GM19023 (cell line): ENCODE results near the gene LTB4R2.

Source experiments
- ATAC-seq: cut with Tn5 transposase; IDR thresholded peaks from one replicate; pipeline ENCODE4 v1.9.1; 2021; ENCODE audit warnings: mild to moderate bottlenecking, moderate library complexity; ENCODE audit not compliant: unreplicated experiment

The LTB4R2 gene

GRCh38 chr14:24309538-24310264, at the start of gene LTB4R2:
Gene LTB4R2 (plus strand): TSS chr14:24310140. CDS start chr14:24310665, 525 bp downstream.
- ATAC-seq, result no peak

GRCh38 chr14:24260780-24261157, 49.2 kb upstream of the LTB4R2 start:
- ATAC-seq, result no peak

DNA sequence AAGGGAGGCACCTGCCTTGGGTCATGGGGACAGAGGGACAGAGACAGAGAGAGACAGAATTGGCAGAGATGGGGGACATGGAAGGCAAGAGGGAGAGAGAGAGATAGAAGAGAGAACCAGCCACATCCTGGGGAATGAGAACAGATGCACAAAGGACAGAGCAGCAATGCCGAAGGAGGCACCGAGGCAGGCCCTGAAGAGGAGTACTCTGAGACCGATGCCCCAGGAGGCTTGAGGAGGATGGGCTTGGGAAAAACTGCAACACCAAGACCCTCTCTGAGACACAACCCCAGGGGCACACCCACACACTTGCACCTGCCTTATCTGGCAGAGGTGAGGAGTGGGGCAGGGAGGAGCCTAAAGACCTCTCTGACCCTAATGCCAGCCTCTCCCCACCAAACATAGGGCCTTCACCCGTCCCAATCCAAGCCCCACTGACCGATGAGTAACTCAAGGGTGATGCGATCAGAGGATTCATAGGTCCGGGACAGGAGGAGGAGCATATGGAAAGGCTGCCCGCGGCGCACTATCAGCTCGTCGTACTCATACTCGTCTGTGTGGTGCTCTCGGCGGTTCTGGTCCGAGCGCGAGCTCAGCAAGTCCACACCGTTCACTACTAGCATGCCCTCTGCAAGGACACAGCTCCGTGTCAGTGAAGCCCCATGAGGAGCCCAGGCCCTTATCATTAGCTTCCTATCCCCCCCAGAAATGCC, 48.5 kb upstream of the LTB4R2 start:
- no peak for ATAC-seq

DNA sequence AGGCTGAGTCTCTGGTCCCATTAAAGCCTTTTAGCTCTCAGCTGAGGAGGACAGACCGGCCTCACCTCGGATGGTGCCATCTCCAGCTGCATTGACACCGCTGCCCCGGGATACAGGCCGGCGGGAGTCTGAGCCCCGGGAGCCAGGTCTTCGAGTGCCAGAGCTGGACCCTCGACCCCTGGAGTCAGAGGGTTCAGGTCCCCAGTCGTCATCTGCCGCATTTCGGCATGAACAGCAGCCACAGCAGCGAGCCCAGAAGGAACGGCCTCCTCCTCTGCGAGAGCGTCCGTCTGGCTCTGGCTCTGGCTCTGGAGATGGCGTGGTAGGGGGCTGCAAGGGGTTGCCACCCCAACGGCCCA, 48.0 kb upstream of the LTB4R2 start:
- ATAC-seq, result no peak

DNA sequence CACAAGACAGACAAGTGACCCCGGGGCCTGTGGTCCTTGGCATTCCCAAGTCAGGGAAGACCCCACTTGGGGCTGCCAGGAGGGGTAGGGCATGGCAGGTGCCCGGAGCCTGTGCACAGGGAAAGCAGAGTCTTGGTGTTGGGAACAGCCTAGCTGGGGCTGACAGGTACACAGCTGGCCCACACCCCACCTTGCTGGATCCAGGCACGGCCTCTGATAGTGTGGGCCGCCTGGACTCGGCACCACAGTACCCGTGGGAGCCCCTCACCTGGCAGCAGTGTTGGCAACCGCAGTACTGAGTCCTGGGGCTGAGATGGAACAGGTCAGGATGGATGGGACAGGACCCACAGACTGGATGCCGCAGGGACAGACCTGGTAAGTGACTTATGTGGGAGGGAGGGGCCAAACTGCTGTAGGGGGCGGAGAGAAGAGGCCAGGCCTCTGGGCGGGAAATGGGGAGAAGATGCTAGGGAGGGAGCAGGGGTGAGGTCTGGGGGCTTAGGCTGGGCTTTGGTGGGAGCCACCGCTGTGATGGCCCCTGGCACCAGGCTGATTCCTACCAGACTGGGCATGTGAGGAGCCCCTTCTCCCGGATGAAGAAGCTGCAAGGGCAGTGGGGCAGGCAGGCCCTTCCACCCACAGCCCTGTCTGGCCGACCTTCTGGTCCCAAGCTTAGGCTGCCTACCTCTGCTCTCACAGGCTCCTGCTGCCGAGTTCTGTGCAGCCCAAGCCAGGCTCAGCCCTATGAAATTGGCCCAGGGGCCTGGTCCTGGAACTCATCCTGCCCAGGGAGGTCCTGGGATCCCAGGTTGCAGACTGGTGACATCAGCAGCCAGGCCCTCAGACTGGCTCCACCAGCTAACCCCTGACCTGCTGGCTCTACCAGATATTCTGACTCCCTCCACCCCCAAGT, 46.9 kb upstream of the LTB4R2 start, which contains the start of gene TGM1:
TSS of gene TGM1 (minus strand) at position 357 of the 913 bp plus-strand sequence. CDS start 825 bp downstream, outside the sequence.
- ATAC-seq, result no peak

DNA sequence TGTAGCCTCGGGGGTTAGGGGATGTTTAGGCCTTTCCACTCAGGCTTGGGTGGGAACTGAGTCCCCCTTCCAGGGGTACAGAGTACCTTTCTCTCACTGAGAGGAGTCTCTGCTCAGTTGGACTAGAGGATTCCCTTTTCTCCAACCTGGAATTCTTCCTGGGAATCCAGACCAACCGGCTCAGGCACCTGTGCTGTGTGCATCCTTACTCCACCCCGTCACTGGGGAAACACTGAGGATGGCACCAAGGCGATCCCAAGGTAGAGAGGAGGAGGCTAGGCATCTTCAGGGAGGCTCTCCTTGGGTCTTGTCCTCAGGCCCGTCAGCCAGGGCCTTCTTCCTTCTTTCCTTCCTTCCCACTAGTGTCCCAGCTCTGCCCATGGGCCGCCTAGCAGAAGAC, 46.1 kb upstream of the LTB4R2 start:
- ATAC-seq, result no peak

GRCh38 chr14:24264298-24264697, 45.6 kb upstream of the LTB4R2 start:
- ATAC-seq, result no peak

DNA sequence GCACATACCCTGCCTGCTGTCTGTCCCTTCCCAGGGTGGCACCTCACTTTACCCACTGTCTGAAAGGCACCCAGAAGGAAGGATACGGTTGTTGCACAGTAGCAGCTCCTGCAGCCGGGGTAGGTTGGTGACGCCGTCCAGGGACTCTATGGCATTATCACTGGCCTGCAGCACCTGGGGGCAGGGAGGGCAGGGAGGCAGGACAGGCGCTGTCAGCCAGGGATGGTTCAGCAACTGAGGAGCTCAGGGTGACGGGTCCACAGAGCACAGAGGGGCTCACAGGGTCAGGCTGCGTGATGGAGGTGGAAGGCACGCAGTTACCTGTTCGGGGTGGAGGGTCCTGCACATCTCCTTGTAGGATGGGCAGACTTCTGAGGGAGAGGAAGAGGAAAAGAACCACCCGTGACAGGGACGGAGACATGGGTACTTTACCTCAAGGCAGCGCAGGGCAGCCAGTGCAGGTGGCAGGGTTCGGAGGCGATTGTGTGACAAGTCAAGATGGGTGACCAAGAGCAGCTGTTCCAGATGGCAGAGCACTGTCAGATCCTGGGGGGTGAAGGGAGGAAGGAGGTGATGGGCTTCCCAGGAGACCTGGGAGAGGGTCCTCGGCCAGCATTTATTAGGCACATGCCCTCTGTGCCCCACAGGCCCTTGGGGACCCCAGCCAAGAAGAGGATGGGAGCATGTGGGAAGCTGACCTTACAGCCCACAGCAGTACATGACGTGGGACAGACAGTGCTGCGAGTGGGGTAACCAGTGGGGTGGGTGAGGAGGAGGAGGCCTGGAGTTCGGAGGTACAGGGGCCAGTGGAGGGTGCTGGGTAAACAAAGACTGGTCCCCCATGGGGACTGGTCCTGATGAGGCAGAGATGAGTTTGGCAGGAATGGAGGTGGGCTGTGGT, 43.3 kb upstream of the LTB4R2 start:
- no peak for ATAC-seq

GRCh38 chr14:24267516-24267915, 42.4 kb upstream of the LTB4R2 start:
- ATAC-seq, result no peak

DNA sequence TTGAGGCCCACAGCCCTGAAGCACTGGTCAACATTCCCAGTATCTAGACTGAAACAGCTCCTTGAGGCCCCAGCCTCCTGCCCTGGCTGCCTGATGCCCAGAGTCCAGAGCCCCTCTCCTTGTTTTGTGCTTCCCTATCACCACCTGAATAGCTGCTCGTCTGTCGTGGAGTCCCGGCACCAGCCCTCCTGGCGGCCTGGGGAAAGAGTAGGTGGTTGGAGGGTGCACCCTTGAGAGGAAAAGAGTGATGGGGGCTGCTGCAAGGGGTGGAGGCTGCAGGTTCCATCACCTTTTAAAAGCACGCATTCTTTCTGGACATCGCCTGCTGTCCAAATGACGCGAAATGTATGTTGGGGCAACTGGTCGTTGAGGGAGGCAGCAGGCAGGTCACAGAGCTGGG, 41.7 kb upstream of the LTB4R2 start:
- no peak for ATAC-seq

- ATAC-seq, result no peak
Observed at GRCh38 chr14:24269368-24269767, 40.6 kb upstream of the LTB4R2 start.

GRCh38 chr14:24269910-24270536, 39.9 kb upstream of the LTB4R2 start:
- ATAC-seq, result no peak

DNA sequence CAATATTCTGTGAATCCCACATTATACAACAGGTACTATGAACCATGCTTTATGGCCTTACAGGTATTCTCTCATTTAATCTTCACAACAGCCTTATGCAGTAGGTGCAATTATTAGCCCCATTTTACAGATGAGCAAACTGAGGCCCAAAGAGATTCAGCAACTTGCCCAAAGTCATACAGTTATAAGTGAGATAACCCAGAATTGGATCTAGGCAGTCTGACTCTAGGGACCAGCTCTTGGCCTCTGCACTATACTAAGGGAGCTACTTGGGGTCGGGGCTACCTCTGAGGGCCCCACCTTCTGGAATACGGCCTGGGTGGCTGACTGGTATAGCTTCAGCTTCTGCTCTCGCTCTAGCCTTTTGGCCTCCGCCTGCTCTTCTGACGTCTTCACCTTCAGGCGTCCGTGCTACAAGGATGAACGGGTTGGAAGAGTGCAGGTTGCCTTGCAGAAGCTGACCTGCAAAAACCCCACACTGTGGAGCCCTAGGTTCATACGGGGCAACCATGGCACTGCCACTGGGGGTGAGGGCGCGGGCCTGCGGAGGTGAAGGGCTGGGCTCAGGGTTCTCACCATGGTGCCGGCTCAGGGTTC, 39.3 kb upstream of the LTB4R2 start:
- ATAC-seq, result peak; percentile 0

DNA sequence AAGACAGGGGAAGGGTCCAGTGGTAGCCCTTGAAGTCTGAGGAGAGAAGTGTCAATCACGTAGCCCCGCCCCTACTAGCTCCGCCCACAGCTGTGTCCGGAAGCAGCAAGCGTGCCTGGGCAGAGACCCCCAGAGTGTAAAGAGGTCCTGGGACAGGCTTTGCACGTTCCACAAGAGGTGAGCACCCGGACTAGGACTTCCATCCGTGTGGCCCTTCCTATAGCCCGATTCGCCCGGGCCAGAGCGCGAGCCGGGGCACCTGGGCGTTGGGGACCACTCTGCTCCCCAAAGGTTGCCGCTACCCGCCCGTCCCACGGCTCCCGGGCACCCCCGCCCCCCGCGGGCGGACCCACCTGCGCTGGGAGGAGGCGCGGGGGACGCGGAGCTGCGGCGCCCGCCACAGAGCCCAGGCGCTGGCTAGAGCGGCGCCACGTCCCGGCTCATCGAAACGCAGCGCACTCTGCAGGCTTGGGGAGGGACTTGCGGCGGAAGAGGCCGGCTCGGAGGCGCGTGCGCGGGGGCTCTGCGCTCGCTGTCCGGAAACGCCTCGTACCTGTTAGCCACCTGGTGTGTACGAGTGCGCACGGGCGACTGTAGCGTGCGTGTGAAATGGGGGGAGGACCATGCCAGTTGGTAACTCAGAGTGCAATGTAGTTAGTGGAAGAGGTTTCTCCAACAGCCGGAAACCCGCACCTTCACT, 38.7 kb upstream of the LTB4R2 start, which contains the start of gene RABGGTA:
TSS of gene RABGGTA (minus strand) at position 464 of the 700 bp plus-strand sequence. CDS start 482 bp downstream, outside the sequence.
- peak; percentile 91 for ATAC-seq

DNA sequence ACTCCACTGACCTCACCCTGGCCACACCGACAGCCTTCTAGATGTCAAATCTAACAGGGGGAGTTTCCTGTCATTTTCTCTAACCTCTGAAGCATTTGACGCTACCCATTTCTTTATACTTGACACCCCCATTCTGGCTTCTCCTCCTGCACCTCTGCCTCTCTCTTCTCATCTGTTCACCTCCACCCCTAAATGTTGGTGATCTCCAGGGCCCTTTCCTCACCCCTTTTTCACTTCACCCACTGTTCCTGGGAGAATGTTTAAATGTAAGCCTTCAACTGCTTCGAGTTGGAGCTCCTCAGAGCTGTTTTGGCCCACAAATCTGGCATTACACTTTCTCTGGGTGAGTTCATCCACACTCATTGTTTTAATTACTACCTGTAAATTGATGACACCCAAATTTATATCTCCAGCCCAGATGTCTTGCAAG, 38.1 kb upstream of the LTB4R2 start:
- ATAC-seq, result no peak

GRCh38 chr14:24272467-24272866, 37.5 kb upstream of the LTB4R2 start:
- ATAC-seq, result no peak

GRCh38 chr14:24273422-24273998, 36.4 kb upstream of the LTB4R2 start:
- no peak for ATAC-seq

- peak; percentile 29 for ATAC-seq
Observed at GRCh38 chr14:24274101-24274543, 35.8 kb upstream of the LTB4R2 start.
